GM23338 (cell line): ENCODE results near the gene WWOX. TPM values are rescaled to one million over a fixed set of nuclear protein-coding genes. Genes with fewer than 3 reads are reported as not detected.

Experiments used
- ATAC-seq: fragments of 200-7000 bp; cut with Tn5 transposase; 3 replicates; pipeline ENCODE4 v1.9.1; 2020
- DNase-seq: peaks from one replicate; pipeline ENCODE4 v3.0.0-alpha.2; 2015; ENCODE audit warnings: low spot score
- H2AFZ ChIP-seq: fragments of 200-600 bp; sonication (generic); 2 replicates; pipeline ENCODE4 v1.8.0; 2016; ENCODE audit warnings: antibody characterized with exemption, mild to moderate bottlenecking, moderate library complexity
- H3F3A ChIP-seq: fragments of 200-600 bp; sonication (generic); replicated peaks from 2 replicates; pipeline ENCODE4 v1.8.0; 2017; ENCODE audit warnings: antibody characterized with exemption, mixed run types, low read depth
- H3K27ac ChIP-seq: fragments of 200-600 bp; sonication (generic); 2 replicates; pipeline ENCODE4 v1.6.1; 2016; ENCODE audit warnings: low read depth
- H3K27me3 ChIP-seq: fragments of 200-600 bp; sonication (generic); 2 replicates; pipeline ENCODE4 v1.8.0; 2016; ENCODE audit warnings: mild to moderate bottlenecking, mixed run types, moderate library complexity; ENCODE audit not compliant: insufficient read depth
- H3K36me3 ChIP-seq: fragments of 200-600 bp; sonication (generic); 2 replicates; pipeline ENCODE4 v1.8.0; 2016; ENCODE audit warnings: mild to moderate bottlenecking; ENCODE audit not compliant: insufficient read depth
- H3K4me1 ChIP-seq: fragments of 200-600 bp; sonication (generic); 2 replicates; pipeline ENCODE4 v1.8.0; 2016; ENCODE audit warnings: mild to moderate bottlenecking, moderate library complexity; ENCODE audit not compliant: insufficient read depth
- H3K4me2 ChIP-seq: fragments of 200-600 bp; sonication (generic); 2 replicates; pipeline ENCODE4 v1.7.1; 2017; ENCODE audit warnings: mixed run types
- H3K4me3 ChIP-seq: fragments of 200-600 bp; sonication (generic); 2 replicates; pipeline ENCODE4 v1.6.1; 2016; ENCODE audit warnings: mixed run types
- H3K79me2 ChIP-seq: fragments of 200-600 bp; sonication (generic); replicated peaks from 2 replicates; pipeline ENCODE4 v1.8.0; 2017; ENCODE audit warnings: mild to moderate bottlenecking; ENCODE audit not compliant: insufficient read depth
- H3K9me2 ChIP-seq: fragments of 200-600 bp; sonication (generic); 2 replicates; pipeline ENCODE4 v1.8.0; 2017; ENCODE audit not compliant: insufficient read depth
- H4K20me1 ChIP-seq: fragments of 200-600 bp; sonication (generic); replicated peaks from 2 replicates; pipeline ENCODE4 v1.8.0; 2017; ENCODE audit warnings: mild to moderate bottlenecking; ENCODE audit not compliant: insufficient read depth
- H3K27ac Mint-ChIP-seq: 2 replicates; pipeline ENCODE4 v1.8.0; 2020; ENCODE audit warnings: inconsistent platforms, mild to moderate bottlenecking, moderate library complexity, mixed read lengths
- H3K27me3 Mint-ChIP-seq: 3 replicates; pipeline ENCODE4 v1.8.0; 2022; ENCODE audit warnings: low read depth, mild to moderate bottlenecking, moderate library complexity, mixed read lengths, inconsistent platforms; ENCODE audit not compliant: insufficient read depth, poor library complexity
- H3K36me3 Mint-ChIP-seq: 3 replicates; pipeline ENCODE4 v1.8.0; 2021; ENCODE audit warnings: low read depth, mild to moderate bottlenecking, inconsistent platforms, moderate library complexity, mixed read lengths
- H3K4me1 Mint-ChIP-seq: 3 replicates; pipeline ENCODE4 v1.8.0; 2020; ENCODE audit warnings: mild to moderate bottlenecking, inconsistent platforms, mixed read lengths
- H3K4me3 Mint-ChIP-seq: 3 replicates; pipeline ENCODE4 v1.8.0; 2021; ENCODE audit warnings: moderate library complexity, mild to moderate bottlenecking, inconsistent platforms, mixed read lengths
- H3K9me3 Mint-ChIP-seq: 3 replicates; pipeline ENCODE4 v1.8.0; 2020; ENCODE audit warnings: moderate library complexity, mild to moderate bottlenecking, inconsistent platforms, mixed read lengths
- CREB1 ChIP-seq: fragments of 250-450 bp; sonication (Bioruptor Pico); IDR thresholded peaks from 2 replicates; pipeline ENCODE4 v1.5.0; 2020; ENCODE audit warnings: low read depth, mild to moderate bottlenecking, moderate library complexity
- EZH2 ChIP-seq: fragments of 200-600 bp; sonication (generic); IDR thresholded peaks from one replicate; pipeline ENCODE4 v1.8.0; 2017; ENCODE audit warnings: antibody characterized with exemption, mild to moderate bottlenecking, low read depth; ENCODE audit not compliant: unreplicated experiment
- EZH2phosphoT487 ChIP-seq: fragments of 200-600 bp; sonication (generic); IDR thresholded peaks from one replicate; pipeline ENCODE4 v1.8.1; 2018; ENCODE audit warnings: antibody characterized with exemption; ENCODE audit not compliant: unreplicated experiment
- JUNB ChIP-seq: IDR thresholded peaks from one replicate; pipeline ENCODE4 v1.6.1; 2016; ENCODE audit warnings: antibody characterized with exemption; ENCODE audit not compliant: unreplicated experiment
- NANOG ChIP-seq: IDR thresholded peaks from 2 replicates; pipeline ENCODE4 v1.6.1; 2016; ENCODE audit warnings: antibody characterized with exemption, borderline replicate concordance
- POLR2AphosphoS5 ChIP-seq: IDR thresholded peaks from 2 replicates; pipeline ENCODE4 v1.6.1; 2016; ENCODE audit warnings: antibody characterized with exemption, low read depth
- REST ChIP-seq: IDR thresholded peaks from one replicate; pipeline ENCODE4 v1.6.1; 2018; ENCODE audit warnings: antibody characterized with exemption; ENCODE audit not compliant: unreplicated experiment
- STAT1 ChIP-seq: IDR thresholded peaks from one replicate; pipeline ENCODE4 v1.6.1; 2016; ENCODE audit warnings: antibody characterized with exemption; ENCODE audit not compliant: unreplicated experiment
- ZNF114 ChIP-seq: fragments of 250-450 bp; sonication (Bioruptor Pico); IDR thresholded peaks from 2 replicates; pipeline ENCODE4 v1.5.0; 2020; ENCODE audit warnings: mild to moderate bottlenecking, moderate library complexity
- ZNF331 ChIP-seq: fragments of 250-450 bp; sonication (Bioruptor Pico); IDR thresholded peaks from 2 replicates; pipeline ENCODE4 v1.5.0; 2020; ENCODE audit warnings: low read depth, mild to moderate bottlenecking, moderate library complexity
- ZNF462 ChIP-seq: fragments of 250-450 bp; sonication (Bioruptor Pico); IDR thresholded peaks from 2 replicates; pipeline ENCODE4 v1.5.0; 2020; ENCODE audit warnings: mild to moderate bottlenecking, moderate library complexity
- polyA plus RNA-seq: library from polyadenylated mRNA; unstranded; fragments of >200 nt; fragmentation: Nextera tagmentation; extraction: Ambion mirVana; gene quantifications from 2 replicates; pipeline ENCODE4 v1.2.1, GENCODE V29; 2016
- total RNA-seq: library from RNA; depleted of rRNA; stranded (reverse); fragments of >200 nt; shearing (Covaris generic); gene quantifications from 2 replicates; pipeline ENCODE4 v1.2.3, GENCODE V29; 2014
- TF ChIP-seq, protein P1 (sequence below): IDR thresholded peaks from 2 replicates; pipeline ENCODE4 v1.6.1; 2016; ENCODE audit warnings: antibody characterized with exemption
- TF ChIP-seq, protein P2 (sequence below), 2 experiments: fragments of 200-600 bp in 1 of 2; sonication (generic) in 1 of 2; conservative IDR thresholded peaks; 2 replicates each; pipeline versions ENCODE4 v1.5.1 to v1.6.1; 2016 to 2017; ENCODE audit warnings: antibody characterized with exemption in 2 of 2, low read depth in 2 of 2, mild to moderate bottlenecking in 2 of 2, moderate library complexity in 1 of 2

Gene WWOX
- total and polyA plus RNA-seq, 2 experiments from 2014 or later = 10.0 to 19.3 TPM

GRCh38 chr16:78608305-78608776, 508.9 kb downstream of the WWOX start:
- TF ChIP-seq ZNF114 (CRISPR knock-in tag) (no peak), NANOG (no peak), EZH2phosphoT487 (no peak), CREB1 (CRISPR knock-in tag) (no peak), POLR2AphosphoS5 (no peak), STAT1 (no peak), EZH2 (no peak), ZNF462 (CRISPR knock-in tag) (no peak), ZNF331 (CRISPR knock-in tag) (no peak), JUNB (no peak), REST (no peak)
- TF ChIP-seq, protein P1, sequence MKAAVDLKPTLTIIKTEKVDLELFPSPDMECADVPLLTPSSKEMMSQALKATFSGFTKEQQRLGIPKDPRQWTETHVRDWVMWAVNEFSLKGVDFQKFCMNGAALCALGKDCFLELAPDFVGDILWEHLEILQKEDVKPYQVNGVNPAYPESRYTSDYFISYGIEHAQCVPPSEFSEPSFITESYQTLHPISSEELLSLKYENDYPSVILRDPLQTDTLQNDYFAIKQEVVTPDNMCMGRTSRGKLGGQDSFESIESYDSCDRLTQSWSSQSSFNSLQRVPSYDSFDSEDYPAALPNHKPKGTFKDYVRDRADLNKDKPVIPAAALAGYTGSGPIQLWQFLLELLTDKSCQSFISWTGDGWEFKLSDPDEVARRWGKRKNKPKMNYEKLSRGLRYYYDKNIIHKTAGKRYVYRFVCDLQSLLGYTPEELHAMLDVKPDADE = no peak
- TF ChIP-seq, protein P2, sequence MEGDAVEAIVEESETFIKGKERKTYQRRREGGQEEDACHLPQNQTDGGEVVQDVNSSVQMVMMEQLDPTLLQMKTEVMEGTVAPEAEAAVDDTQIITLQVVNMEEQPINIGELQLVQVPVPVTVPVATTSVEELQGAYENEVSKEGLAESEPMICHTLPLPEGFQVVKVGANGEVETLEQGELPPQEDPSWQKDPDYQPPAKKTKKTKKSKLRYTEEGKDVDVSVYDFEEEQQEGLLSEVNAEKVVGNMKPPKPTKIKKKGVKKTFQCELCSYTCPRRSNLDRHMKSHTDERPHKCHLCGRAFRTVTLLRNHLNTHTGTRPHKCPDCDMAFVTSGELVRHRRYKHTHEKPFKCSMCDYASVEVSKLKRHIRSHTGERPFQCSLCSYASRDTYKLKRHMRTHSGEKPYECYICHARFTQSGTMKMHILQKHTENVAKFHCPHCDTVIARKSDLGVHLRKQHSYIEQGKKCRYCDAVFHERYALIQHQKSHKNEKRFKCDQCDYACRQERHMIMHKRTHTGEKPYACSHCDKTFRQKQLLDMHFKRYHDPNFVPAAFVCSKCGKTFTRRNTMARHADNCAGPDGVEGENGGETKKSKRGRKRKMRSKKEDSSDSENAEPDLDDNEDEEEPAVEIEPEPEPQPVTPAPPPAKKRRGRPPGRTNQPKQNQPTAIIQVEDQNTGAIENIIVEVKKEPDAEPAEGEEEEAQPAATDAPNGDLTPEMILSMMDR (conservative IDR thresholded peaks at IDR 0.05; ENCODE audit: low read depth in 2 of 2) = no peak
- peaks cover 50% of the 10 kb centered on the region for H3K4me1 ChIP-seq
- Mint-ChIP-seq H3K9me3 (no peaks in the 10 kb centered on the region; the same call in 2 of the 3 replicates), H3K36me3 (no peaks in the 10 kb centered on the region), H3K4me1 (peaks cover 58% of the 10 kb centered on the region), H3K27me3 (peaks cover 3% of the 10 kb centered on the region), H3K27ac (no peak overlapping the region), H3K4me3 (no peak overlapping the region)
- ATAC-seq (peak; percentile 53), DNase-seq (no peak)
- H3F3A ChIP-seq = no peaks in the 10 kb centered on the region
- H3K4me3 ChIP-seq = no peak overlapping the region
- H4K20me1 ChIP-seq = no peaks in the 10 kb centered on the region
- H3K36me3 ChIP-seq = no peaks in the 10 kb centered on the region
- no peaks in the 10 kb centered on the region for H3K27me3 ChIP-seq
- H3K27ac ChIP-seq = no peak overlapping the region
- H3K9me2 ChIP-seq = 0 out of 2 replicates have a peak, but pooled peaks cover 4% of the 10 kb centered on the region
- no peak overlapping the region for H3K4me2 ChIP-seq
- no peaks in the 10 kb centered on the region for H3K79me2 ChIP-seq
- peak overlapping the region; percentile 43; the same call in 1 of the 2 replicates for H2AFZ ChIP-seq
